ENCODE measurements around the gene OAS2. TPM values are rescaled to one million over a fixed set of nuclear protein-coding genes. Genes with fewer than 3 reads are reported as not detected.
"Not testable (repeated sequence)": the region's sequence is repeated elsewhere in the genome, so short reads cannot be mapped to it uniquely, and the experiment has no call there.

OAS2 gene
- total RNA-seq, 1 donor from 2014 or later = 80.4 TPM

DNA sequence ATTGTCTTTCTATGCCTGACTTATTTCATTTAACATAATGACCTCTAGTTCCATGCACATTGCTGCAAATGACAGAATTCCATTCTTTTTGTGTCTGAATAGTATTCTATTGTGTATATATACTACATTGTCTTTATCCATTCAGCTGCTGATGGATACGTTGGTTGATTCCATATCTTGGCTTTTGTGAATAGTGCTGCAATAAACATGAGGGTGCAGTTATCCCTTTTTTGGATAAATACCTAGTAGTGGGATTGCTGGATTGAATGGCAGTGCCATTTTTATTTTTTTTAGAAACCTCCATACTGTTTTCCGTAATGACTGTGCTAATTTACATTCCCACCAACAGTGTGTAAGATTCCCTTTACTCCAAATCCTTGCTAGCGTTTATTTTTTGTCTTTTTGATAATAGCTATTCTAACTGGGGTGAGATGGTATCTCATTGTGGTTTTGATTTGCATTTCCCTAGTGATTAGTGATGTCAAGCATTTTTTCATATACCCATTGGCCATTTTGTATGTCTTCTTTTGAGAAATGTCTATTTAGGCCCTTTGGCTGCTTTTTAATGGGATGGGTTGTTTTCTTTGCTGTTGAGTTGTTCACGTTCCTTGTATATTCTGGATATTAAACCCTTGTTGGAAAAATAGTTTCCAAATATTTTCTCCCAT lies 2.3 kb downstream of the OAS2 start:
- DNase-seq (ENCODE audit: extremely low read depth, low read depth, low spot score) = no peak

DNA sequence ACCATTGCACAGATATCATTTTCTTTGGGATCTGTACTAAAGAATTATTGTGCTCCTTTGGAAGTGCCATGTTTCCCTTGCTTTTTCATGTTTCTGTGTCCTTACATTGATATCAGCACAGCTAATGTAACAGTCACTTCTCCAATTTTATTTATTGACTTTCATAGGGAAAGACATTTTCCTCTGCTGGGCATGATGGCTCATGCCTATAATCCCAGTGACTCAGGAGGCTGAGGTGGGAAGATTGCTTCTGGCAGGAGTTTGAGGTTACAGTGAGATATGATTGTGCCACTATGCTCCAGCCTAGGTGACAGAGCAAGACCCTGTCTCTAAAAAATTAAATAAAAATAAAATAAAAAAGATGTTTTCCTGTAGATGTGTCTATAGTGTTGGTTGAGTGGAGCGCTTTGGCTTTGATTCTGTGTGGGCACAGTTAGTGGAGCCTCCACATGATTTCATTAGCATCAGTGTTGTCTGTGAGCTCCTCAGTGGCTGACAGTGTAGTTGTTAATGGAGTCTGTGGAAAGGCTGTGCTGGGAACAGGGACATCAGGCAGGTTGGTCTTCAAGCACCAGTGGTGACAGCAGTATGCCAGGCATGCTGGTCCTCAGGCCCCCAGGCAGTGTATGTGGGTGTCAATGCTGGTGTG lies 7.4 kb downstream of the OAS2 start:
- DNase-seq (ENCODE audit: extremely low read depth, low read depth, low spot score) = no peak

DNA sequence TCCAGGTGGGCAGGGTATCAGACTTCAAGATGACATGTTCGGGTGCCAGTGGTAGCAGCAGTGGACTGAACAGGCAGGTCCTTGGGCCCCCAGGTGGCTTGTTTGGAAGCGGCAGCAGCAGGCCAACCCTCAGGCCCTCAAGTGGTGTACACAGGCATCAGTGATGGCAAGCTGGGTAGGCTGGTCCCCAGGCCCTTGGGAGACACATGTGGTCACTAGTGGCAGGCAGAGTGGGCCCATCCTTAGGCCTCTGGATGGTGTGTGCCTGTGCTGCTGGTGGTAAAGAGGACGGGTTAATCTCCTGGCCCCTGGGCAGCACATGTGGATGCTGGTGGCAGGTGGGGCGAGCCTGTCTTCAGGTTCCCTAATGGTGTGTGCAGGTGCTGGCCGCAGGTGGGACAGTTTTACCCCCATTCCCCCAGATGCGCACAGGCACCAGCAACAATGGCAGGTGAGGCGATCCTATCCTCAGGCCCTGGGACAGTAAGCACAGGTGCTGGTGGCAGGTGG lies 8.0 kb downstream of the OAS2 start:
- no peak for DNase-seq (ENCODE audit: extremely low read depth, low read depth, low spot score)

DNA sequence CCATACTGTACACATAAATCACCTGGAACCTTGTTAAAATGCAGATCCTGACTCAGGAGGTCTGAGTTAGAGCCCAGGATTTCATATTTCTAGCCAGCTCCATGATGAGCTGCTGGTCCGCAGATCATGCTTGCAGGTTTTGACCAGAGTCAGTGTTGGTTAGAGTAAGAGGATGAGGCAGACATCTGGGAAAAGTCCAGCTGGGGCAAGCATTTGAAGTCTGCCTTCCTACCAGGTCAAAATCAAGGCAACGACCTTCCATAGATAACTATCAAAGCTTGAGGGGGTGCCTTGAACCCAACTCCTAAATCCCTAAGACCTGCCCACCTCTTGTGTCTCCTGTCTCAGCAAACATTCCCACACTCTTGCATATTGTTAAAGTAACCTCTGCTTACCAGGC lies 9.2 kb downstream of the OAS2 start:
- DNase-seq (ENCODE audit: extremely low read depth, low read depth, low spot score) = no peak

DNA sequence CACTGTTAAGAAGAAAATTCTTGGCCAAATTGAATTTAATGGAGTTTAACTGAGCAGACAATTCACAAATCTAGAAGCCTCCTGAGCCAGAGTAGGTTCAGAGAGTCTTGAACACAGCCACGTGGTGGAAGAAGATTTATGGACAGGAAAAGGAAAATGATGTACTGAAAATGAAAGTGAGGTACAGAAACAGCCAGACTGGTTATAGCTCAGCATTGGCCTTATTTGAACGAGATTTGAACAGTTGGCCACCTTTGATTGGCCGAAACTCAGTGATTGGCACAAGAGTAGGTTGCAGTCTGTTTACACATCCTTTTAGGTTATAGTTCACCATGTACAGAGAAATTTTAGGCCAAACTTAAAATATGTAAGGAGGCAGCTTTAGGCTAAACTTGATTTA lies 9.9 kb downstream of the OAS2 start:
- DNase-seq (ENCODE audit: extremely low read depth, low read depth, low spot score) = no peak

DNA sequence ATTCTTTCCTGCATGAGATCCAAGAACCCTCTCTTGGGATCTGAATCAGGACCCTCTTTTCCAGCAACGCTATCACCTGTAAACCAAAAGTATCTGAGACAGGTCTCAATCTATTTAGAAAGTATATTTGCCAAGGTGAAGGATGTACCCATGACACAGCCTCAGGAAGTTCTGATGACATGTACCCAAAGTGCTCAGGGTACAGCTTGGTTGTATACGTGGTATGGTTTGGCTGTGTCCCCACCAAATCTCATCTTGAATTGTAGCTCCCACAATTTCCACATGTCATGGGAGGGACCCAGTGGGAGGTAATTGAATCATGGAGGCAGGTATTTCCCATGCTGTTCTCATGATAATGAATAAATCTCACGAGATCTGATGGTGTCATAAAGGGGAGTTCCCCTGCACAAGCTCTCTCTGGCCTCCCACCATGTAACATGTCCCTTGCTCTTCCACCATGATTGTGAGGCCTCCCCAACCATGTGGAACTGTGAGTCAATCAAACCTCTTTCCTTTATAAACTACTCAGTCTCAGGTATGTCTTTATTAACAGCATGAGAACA lies 10.6 kb downstream of the OAS2 start:
- DNase-seq (ENCODE audit: extremely low read depth, low read depth, low spot score) = not testable (repeated sequence)

DNA sequence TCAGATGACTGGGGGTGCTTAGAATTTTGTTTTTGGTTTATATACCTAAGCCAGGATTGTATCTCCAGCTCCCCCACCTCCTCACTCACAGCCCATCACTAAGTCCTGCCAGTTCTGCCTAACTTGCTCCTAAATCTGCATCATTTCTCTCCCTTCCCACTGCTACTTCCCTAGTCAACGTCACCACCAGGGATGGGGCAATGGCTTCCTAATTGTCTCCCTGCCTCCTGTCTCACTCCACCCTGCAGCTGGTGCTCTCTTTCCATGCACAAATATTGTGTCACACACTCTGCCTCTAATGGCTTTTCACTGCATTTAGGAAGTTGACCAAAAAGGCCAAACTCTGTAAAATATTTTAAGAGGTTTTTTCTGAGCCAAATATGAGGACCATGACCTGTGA lies 11.5 kb downstream of the OAS2 start:
- DNase-seq (ENCODE audit: extremely low read depth, low read depth, low spot score) = no peak

DNA sequence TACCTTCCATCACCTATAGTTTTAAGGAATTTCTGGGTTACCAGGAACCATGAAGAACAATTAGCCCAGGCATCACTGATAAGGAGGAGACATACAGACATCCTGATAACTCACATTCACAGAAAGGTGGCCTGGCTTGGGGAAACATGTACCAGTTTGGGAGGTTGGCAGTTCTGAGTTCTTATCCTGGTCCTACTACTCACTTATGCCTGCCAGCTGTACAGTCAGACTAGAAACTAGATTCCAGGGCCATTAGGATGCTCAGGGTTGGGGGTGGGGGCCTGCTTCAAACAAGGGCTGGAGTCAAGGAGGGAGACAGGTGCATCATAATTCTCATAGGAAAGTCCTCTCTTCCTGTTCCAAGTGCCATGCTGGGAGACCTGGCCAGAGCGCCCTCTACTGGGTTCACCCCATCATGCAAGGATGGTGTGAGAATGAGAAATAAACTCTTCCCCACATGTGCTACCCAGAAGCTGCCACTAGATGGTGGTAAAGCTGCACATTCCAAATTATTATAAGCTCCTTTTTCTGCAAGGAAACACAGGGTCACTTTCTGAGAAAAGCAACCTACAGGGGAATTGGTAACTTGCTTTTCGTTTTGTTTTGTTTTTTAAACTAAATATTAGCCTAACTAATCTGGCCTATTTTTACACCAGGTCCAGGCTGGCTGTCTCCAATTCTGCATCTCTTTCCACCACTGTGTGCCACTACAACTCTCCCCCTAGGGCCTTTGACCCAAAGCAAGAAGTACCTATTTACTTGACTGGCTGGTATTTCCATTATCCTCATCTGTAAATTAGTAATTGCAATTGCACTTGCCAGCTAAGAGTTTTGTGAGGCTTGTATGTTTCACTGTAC lies 14.5 kb downstream of the OAS2 start:
- peak; percentile 78 for DNase-seq (ENCODE audit: extremely low read depth, low read depth, low spot score)

DNA sequence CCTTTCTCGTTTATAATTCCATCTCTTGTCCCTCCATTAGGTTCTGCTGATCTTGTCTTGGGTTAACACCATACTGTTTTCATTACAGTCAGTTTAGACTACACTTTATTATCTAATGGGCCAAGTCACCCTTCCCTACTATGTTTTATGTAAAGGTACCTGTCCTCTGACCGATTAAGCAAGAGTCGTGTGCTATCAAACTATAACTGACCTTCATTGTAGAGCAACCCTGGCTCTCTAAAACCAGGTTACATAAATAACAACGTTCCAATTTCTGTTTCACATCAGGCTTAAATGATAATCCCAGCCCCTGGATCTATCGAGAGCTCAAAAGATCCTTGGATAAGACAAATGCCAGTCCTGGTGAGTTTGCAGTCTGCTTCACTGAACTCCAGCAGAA lies 16.7 kb downstream of the OAS2 start:
- no peak for DNase-seq (ENCODE audit: extremely low read depth, low read depth, low spot score)

DNA sequence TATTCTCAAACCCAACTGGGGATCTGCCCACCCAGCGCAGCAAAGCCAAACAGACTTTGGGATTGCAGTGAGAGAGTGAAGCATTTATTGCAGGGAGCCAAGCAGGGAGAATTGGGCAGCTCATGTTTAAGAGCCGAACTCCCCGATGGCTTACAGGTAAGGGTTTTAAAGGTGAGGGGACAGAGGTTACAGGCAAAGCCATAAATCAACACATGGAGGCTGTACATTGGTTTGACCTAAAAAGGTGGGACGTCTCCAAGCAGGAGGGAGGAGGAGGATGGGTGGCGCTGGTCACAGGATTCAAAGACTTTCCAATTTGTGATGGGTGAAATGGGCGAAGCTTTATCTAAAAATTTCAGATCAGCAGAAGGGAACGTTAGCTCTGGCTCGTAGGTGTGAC lies 18.2 kb downstream of the OAS2 start:
- no peak for DNase-seq (ENCODE audit: extremely low read depth, low read depth, low spot score)

DNA sequence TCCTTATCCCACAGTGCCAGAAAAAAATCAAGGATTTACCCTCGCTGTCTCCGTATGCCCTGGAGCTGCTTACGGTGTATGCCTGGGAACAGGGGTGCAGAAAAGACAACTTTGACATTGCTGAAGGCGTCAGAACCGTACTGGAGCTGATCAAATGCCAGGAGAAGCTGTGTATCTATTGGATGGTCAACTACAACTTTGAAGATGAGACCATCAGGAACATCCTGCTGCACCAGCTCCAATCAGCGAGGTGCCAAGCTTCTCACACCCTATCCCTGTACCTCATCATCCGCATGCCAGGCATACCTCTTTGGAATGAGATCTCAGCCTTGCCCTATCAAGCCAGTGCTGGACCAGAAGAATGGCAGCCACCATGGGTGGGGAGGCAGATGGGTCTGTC lies 19.2 kb downstream of the OAS2 start:
- no peak for DNase-seq (ENCODE audit: extremely low read depth, low read depth, low spot score)

DNA sequence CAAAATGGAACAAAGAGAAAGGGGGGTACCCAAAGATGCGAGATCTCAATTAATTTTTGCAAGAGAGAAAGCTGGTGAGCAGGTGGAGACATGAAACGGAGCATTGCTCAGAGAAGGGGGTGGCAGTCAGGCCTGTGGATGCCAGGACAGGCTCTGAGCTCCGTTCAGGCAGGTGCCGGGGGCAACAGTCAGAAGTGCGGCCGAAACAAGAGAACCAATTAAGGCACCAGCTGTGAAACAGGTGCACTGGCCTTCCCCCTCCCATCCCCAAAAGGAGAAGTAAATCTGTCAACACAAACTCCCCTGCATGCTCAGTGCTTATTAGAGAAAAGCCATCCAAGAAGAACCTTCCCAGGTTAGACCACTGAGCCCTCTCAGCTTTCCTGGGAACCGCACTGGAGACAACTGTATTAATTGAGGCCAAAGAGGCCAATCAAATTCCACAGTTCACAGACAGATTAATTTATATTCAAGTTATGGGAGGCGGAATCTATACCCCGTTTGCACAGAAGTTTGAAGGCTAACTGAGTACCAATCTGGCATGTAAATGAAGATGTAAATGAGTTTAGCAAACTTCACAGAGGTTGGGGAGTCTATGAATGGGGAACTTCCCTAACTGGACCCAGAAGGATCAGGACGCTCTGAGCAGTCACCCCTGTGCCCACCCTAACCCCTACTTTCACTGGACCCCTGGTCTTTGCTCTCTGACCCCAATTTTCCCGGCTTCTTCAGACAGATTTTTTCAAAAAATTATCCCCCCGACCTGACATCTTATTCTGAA lies 20.9 kb downstream of the OAS2 start:
- no peak for DNase-seq (ENCODE audit: extremely low read depth, low read depth, low spot score)

DNA sequence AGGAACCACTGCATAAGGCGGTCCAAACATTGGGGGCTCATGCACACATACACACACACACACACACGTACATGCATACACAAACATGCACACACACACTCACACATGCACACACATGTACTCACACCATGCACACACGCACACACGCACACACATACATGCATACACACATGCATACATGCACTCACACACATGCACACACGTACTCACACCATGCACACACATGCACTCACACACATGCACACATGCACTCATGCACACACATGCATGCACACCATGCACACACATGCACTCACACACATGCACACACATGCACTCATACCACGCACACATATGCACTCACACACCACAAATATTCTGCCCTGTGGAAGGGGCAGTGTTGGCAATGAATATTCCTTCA lies 22.1 kb downstream of the OAS2 start:
- DNase-seq (ENCODE audit: extremely low read depth, low read depth, low spot score) = no peak

DNA sequence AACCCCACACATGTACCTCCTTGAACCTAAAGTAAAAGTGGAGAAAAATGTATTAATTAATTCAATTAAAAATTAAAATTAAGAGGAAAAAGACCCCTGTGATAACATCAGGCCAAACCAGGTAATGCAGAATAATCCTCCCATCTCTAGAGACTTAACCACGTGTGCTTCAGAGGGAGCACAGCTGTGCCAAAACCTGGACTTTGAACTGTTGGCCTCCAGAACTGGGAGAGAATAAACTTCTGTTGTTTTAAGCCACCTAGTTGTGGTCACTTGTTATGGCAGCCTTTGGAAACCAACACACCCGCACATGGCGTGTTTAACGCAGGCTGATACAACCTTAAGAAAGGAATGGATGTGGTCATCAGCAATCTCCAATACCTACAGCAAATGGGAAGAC lies 23.8 kb downstream of the OAS2 start:
- no peak for DNase-seq (ENCODE audit: extremely low read depth, low read depth, low spot score)

DNA sequence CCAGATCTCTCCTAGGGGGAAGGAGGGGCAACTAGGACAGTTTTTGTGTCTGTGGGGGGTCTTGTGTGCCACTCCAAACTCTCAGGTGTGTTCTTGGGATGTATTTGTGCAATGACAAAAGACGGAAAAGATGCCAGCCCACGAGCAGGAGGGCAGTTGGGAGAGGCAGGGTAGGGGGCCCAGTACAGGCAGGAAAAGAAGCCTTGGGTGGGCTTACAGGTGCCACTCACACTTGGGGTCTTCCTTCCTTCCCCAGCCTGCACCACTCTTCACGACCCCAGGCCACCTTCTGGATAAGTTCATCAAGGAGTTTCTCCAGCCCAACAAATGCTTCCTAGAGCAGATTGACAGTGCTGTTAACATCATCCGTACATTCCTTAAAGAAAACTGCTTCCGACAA lies 24.4 kb downstream of the OAS2 start:
- no peak for DNase-seq (ENCODE audit: extremely low read depth, low read depth, low spot score)

DNA sequence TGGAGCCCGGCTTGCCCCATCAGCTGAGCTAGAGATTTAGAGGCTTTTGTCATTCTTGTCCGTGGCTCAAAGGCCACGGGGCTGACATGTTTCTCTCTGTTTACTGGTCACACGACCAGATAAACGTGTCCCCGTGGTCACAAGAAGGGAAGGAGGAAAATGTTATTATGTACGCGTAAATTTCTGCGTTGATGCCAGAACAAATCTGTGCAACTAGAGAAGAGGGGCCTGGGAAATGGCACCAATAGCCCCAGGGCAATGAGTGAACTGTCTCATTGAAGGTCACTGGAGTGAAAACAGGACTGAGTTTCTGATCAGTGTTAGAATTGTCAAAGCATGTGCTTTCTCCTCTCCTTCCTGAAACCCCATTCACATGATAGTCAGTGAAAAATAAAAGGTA lies 25.3 kb downstream of the OAS2 start:
- DNase-seq (ENCODE audit: extremely low read depth, low read depth, low spot score) = no peak

DNA sequence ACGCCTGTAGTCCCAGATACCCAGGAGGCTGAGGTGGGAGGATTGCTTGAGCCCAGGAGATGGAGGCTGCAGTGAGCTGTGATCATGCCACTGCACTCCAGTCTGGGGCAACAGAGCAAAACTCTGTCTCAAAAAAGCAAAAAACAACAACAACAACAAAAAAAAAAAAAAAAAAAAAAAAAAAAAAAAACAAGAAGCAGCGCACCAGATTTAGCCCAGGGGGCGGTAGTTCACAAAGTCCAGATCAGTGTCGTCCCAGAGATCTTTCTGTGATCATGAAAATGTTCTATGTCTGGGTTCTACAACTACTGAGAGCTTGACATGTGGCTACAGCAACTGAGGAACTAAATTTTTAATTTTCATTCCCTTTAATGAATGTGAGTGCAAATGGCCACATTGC lies 27.4 kb downstream of the OAS2 start:
- DNase-seq (ENCODE audit: extremely low read depth, low read depth, low spot score) = no peak

DNA sequence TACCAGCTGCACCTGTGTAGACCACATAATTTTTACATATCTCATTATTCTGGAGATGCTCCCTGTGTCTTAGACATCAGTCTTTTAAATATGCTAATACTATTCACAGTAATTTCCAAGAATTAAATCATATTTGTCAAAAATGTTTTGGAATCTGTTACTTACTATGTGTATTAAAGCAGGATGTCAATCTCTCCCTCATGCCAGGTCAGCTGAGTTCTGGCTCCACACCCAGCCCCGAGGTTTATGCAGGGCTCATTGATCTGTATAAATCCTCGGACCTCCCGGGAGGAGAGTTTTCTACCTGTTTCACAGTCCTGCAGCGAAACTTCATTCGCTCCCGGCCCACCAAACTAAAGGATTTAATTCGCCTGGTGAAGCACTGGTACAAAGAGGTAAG lies 27.9 kb downstream of the OAS2 start:
- no peak for DNase-seq (ENCODE audit: extremely low read depth, low read depth, low spot score)

DNA sequence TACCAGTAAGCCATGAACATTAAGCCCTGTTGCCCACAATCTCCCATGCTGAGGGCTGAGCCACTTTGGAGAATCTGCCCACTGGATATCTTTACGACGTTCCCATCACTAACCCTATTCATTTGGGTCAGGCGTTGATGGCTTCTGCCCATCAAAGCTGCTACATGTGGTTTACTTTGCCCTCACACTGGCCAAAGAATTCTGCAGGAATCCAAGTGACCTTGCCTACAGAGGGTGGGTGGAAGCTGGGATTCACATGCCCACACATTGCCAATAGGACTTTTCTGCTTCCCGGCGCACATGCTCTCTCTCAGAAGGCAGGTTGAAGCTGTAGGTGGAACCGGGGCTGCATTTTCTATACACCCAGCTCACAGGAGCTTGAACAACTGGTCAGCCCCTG lies 28.3 kb downstream of the OAS2 start:
- DNase-seq (ENCODE audit: extremely low read depth, low read depth, low spot score) = no peak

DNA sequence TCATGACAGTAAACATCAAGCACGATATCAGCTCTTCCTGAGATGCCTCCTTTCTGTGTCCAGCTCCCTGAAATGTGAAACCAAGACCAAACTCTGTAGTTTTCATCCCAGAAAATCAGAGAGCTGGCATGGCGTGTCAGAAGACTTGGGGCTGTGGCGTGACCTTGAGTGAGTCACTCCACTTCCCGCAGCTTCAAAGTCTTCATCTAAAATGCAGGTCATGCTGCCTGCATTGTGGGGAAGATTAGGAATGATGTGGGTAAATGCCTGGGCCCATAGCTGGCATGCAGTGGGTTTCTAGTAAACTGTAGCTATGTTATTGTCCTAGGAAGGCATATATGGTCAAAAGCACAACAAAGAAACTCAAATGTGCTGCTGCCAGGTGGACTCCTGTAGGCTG lies 28.8 kb downstream of the OAS2 start:
- peak; percentile 52 for DNase-seq (ENCODE audit: extremely low read depth, low read depth, low spot score)

DNA sequence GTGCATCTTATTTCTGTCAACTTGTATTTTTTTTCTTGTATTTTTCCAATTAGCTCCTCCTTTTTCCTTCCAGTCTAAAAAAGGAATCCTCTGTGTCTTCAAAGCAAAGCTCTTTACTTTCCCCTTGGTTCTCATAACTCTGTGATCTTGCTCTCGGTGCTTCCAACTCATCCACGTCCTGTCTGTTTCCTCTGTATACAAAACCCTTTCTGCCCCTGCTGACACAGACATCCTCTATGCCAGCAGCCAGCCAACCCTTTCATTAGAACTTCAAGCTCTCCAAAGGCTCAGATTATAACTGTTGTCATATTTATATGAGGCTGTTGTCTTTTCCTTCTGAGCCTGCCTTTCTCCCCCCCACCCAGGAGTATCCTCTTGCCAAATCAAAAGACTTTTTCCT lies 32.4 kb downstream of the OAS2 start:
- no peak for DNase-seq (ENCODE audit: extremely low read depth, low read depth, low spot score)

All from glomerular endothelial cell (primary cell).